ENCODE data around the gene POLR2E.

The POLR2E gene

DNA sequence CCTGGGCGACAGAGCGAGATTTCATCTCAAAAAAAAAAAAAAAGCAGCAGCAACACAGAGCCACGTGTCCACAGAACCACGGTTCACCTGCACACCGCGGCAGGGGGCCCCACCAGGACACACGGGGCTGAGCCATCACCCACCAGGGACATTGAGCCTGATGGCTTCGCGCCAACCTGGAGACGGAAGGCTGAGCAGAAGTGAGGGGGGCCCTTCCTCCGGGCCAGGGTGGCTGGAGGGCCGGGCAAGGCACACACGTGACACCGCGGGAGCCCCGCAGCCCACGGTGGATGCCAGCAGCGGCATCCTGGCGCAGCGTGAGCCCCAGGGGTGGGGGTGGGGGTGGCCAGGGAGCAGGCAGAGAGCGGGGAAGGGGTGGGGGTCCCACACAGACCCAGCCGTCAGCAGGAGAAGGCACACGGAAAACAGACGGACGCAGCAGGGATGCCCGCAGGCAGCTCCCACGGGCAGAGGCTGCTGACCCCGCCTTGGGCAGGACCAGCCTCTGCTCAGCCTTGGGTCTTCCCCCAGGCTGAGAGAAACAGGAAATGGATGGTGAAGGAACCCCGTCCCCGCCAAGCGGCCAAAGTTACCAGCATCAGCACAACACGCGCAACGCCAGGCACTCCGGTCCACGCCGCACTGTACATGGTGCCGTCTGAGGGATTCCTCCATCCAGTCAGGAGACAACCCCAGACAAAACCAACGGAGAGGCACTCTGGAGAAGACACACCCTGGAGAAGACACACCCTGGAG, 45.3 kb upstream of the POLR2E start:
- Histone ChIP-seq H2AFZ (ENCODE audit: low read length) (no peak overlapping the region), H3K4me3 (ENCODE audit: low read length in 2 of 2) (no peak overlapping the region), H4K91ac (ENCODE audit: low read depth, low read length, poor library complexity) (no peak overlapping the region), H2AK5ac (ENCODE audit: low read depth, low read length) (no peak overlapping the region), H3K36me3 (replicated peaks in 1 of 2; ENCODE audit: control insufficient read depth in 2 of 2, insufficient read depth in 2 of 2, low read length in 2 of 2) (peaks cover 11 to 15% of the 10 kb centered on the region in 2 donors), H3K9ac (ENCODE audit: low read depth, low read length, poor library complexity) (peak overlapping the region; percentile 44), H3K4ac (ENCODE audit: low read length) (no peak overlapping the region), H2BK5ac (ENCODE audit: low read length) (no peak overlapping the region), H3K18ac (ENCODE audit: low read length) (no peak overlapping the region), H3K9me3 (replicated peaks in 1 of 2; ENCODE audit: control insufficient read depth in 2 of 2, insufficient read depth in 1 of 2, low read depth in 1 of 2, low read length in 2 of 2) (peaks cover 2% of the 10 kb centered on the region in 2 donors), H2BK12ac (ENCODE audit: low read length) (no peak overlapping the region), H3K4me1 (ENCODE audit: control insufficient read depth in 2 of 2, insufficient read depth in 1 of 2, low read depth in 1 of 2, low read length in 2 of 2) (no peaks in the 10 kb centered on the region), H4K8ac (ENCODE audit: low read depth, low read length) (no peak overlapping the region), H3K23ac (ENCODE audit: low read depth, low read length, poor library complexity) (no peak overlapping the region), H2BK15ac (ENCODE audit: low read length) (no peak overlapping the region), H3K79me1 (ENCODE audit: low read depth, low read length) (peaks cover 7% of the 10 kb centered on the region), H3K4me2 (ENCODE audit: insufficient read depth, low read length, poor library complexity, severe bottlenecking) (no peak overlapping the region), H3K27me3 (ENCODE audit: control insufficient read depth in 3 of 3, insufficient read depth in 3 of 3, low read depth in 1 of 3, low read length in 3 of 3) (no peaks in the 10 kb centered on the region), H3K27ac (replicated peaks; ENCODE audit: low read length) (no peak overlapping the region), H3K14ac (ENCODE audit: low read length) (no peak overlapping the region), H2BK120ac (ENCODE audit: low read depth, low read length) (no peak overlapping the region)
- no peak for DNase-seq (ENCODE audit: low spot score)
- WGBS, 2 donors (ENCODE audit: extremely low coverage in 2 of 2, insufficient read length in 2 of 2, insufficient replicate concordance in 1 of 2) = no CpG with 5 or more reads among the region's 39 CpGs

DNA sequence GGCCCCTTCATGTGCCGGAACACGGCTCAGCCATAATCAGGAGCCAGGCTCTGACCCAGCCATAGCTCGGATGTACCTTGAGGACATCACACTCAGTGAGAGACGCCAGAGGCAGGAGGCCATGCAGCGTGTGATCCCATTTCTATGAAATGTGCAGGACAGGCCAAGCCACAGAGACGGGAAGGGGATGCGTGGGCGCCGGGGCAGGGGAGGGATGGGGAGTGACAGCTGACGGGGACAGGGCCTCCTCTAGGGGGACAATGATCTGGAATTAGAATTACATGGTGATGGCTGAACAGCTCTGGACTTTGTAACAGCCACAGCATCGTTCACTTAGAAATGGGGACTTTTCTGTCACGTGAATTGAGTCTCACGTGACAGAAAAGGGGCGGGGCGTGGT, 44.0 kb upstream of the POLR2E start:
- Histone ChIP-seq H3K18ac (ENCODE audit: low read length) (no peak overlapping the region), H2BK12ac (ENCODE audit: low read length) (no peak overlapping the region), H2BK120ac (ENCODE audit: low read depth, low read length) (no peak overlapping the region), H3K14ac (ENCODE audit: low read length) (no peak overlapping the region), H3K9ac (ENCODE audit: low read depth, low read length, poor library complexity) (peak overlapping the region; percentile 50), H4K8ac (ENCODE audit: low read depth, low read length) (no peak overlapping the region), H3K36me3 (replicated peaks in 1 of 2; ENCODE audit: control insufficient read depth in 2 of 2, insufficient read depth in 2 of 2, low read length in 2 of 2) (peaks cover 11 to 17% of the 10 kb centered on the region in 2 donors), H2BK5ac (ENCODE audit: low read length) (no peak overlapping the region), H2AK5ac (ENCODE audit: low read depth, low read length) (no peak overlapping the region), H3K4me3 (ENCODE audit: low read length in 2 of 2) (no peak overlapping the region), H3K79me1 (ENCODE audit: low read depth, low read length) (peaks cover 9% of the 10 kb centered on the region), H2AFZ (ENCODE audit: low read length) (no peak overlapping the region), H4K91ac (ENCODE audit: low read depth, low read length, poor library complexity) (no peak overlapping the region), H3K4me2 (ENCODE audit: insufficient read depth, low read length, poor library complexity, severe bottlenecking) (no peak overlapping the region), H3K27me3 (ENCODE audit: control insufficient read depth in 3 of 3, insufficient read depth in 3 of 3, low read depth in 1 of 3, low read length in 3 of 3) (no peaks in the 10 kb centered on the region), H3K9me3 (replicated peaks in 1 of 2; ENCODE audit: control insufficient read depth in 2 of 2, insufficient read depth in 1 of 2, low read depth in 1 of 2, low read length in 2 of 2) (peaks cover 2% of the 10 kb centered on the region in 2 donors), H3K4ac (ENCODE audit: low read length) (no peak overlapping the region), H2BK15ac (ENCODE audit: low read length) (no peak overlapping the region), H3K23ac (ENCODE audit: low read depth, low read length, poor library complexity) (peak overlapping the region; percentile 17), H3K27ac (replicated peaks; ENCODE audit: low read length) (no peak overlapping the region), H3K4me1 (ENCODE audit: control insufficient read depth in 2 of 2, insufficient read depth in 1 of 2, low read depth in 1 of 2, low read length in 2 of 2) (no peaks in the 10 kb centered on the region)
- WGBS, 2 donors (ENCODE audit: extremely low coverage in 2 of 2, insufficient read length in 2 of 2, insufficient replicate concordance in 1 of 2) = no CpG with 5 or more reads among the region's 15 CpGs
- no peak for DNase-seq (ENCODE audit: low spot score)

DNA sequence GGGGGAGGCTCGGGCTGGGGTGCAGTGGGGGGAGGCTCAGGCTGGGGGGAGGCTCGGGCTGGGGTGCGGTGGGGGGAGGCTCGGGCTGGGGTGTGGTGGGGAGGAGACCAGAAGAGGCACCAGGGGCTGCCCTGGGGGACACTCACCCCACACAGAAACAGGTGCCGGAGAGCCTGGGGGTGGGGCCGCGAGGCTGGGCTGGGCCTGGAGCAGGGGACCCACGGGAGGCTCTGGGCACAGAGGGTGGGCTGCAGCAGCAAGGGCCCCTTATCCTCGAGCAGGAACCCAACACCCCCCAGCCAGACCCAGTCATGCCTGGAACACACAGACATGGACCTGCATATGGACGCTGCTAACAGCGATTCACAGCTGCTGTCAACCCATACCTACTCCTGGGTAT, 42.9 kb upstream of the POLR2E start:
- no peak overlapping the region for H2BK120ac ChIP-seq (ENCODE audit: low read depth, low read length)
- H3K27ac ChIP-seq (replicated peaks; ENCODE audit: low read length) = no peak overlapping the region
- no peak overlapping the region for H3K4ac ChIP-seq (ENCODE audit: low read length)
- no peak for DNase-seq (ENCODE audit: low spot score)
- H3K36me3 ChIP-seq (replicated peaks in 1 of 2; ENCODE audit: control insufficient read depth in 2 of 2, insufficient read depth in 2 of 2, low read length in 2 of 2) = peaks cover 6 to 12% of the 10 kb centered on the region in 2 donors
- H4K91ac ChIP-seq (ENCODE audit: low read depth, low read length, poor library complexity) = no peak overlapping the region
- H2BK5ac ChIP-seq (ENCODE audit: low read length) = no peak overlapping the region
- H3K14ac ChIP-seq (ENCODE audit: low read length) = no peak overlapping the region
- H2BK12ac ChIP-seq (ENCODE audit: low read length) = no peak overlapping the region
- no peak overlapping the region for H2BK15ac ChIP-seq (ENCODE audit: low read length)
- no peaks in the 10 kb centered on the region for H3K27me3 ChIP-seq (ENCODE audit: control insufficient read depth in 3 of 3, insufficient read depth in 3 of 3, low read depth in 1 of 3, low read length in 3 of 3)
- H3K9ac ChIP-seq (ENCODE audit: low read depth, low read length, poor library complexity) = no peak overlapping the region
- no peak overlapping the region for H2AFZ ChIP-seq (ENCODE audit: low read length)
- H3K18ac ChIP-seq (ENCODE audit: low read length) = no peak overlapping the region
- H3K23ac ChIP-seq (ENCODE audit: low read depth, low read length, poor library complexity) = peak overlapping the region; percentile 17
- no peak overlapping the region for H2AK5ac ChIP-seq (ENCODE audit: low read depth, low read length)
- no CpG with 5 or more reads among the region's 11 CpGs for WGBS, 2 donors (ENCODE audit: extremely low coverage in 2 of 2, insufficient read length in 2 of 2, insufficient replicate concordance in 1 of 2)
- H3K4me2 ChIP-seq (ENCODE audit: insufficient read depth, low read length, poor library complexity, severe bottlenecking) = no peak overlapping the region
- H3K4me1 ChIP-seq (ENCODE audit: control insufficient read depth in 2 of 2, insufficient read depth in 1 of 2, low read depth in 1 of 2, low read length in 2 of 2) = no peaks in the 10 kb centered on the region
- peaks cover 12% of the 10 kb centered on the region for H3K79me1 ChIP-seq (ENCODE audit: low read depth, low read length)
- no peak overlapping the region for H3K4me3 ChIP-seq (ENCODE audit: low read length in 2 of 2)
- H4K8ac ChIP-seq (ENCODE audit: low read depth, low read length) = no peak overlapping the region
- peaks cover 2% of the 10 kb centered on the region in 2 donors for H3K9me3 ChIP-seq (replicated peaks in 1 of 2; ENCODE audit: control insufficient read depth in 2 of 2, insufficient read depth in 1 of 2, low read depth in 1 of 2, low read length in 2 of 2)

DNA sequence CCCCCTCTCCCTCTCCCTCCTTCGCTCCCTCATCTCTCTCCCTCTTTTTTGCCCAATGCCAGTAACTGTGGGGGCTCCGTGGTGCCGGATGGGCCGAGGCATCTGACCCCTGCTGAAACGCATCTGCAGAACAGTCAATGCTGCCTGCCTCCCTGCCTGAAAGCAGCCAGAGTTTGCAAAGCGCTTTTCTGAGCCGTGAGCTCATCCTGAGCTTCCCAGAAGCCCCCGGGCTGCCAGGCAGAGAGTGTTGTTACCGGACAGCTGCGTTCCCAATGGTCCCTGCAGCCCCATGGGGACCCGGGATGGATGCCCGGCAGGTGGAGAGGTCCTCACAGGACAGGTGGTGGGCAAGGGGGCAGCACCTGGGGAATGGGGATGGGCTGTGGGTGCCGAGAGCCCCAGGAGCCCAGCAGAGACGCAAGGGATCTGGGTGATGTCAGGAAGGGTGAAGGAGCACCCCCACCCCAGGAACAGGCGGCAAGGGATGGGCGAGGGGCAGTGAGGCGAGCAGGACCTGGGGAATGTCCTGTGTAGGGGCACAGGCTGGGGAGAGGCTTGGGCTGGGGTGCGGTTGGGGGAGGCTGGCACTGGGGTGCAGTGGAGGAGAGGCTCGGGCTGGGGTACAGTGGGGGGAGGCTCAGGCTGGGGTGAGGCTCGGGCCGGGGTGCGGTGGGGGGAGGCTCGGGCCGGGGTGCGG, 41.6 kb upstream of the POLR2E start:
- no peak overlapping the region for H3K27ac ChIP-seq (replicated peaks; ENCODE audit: low read length)
- H3K9me3 ChIP-seq (replicated peaks in 1 of 2; ENCODE audit: control insufficient read depth in 2 of 2, insufficient read depth in 1 of 2, low read depth in 1 of 2, low read length in 2 of 2) = no peaks in the 10 kb centered on the region
- H3K14ac ChIP-seq (ENCODE audit: low read length) = no peak overlapping the region
- no peak overlapping the region for H2BK15ac ChIP-seq (ENCODE audit: low read length)
- no peak overlapping the region for H4K91ac ChIP-seq (ENCODE audit: low read depth, low read length, poor library complexity)
- no peaks in the 10 kb centered on the region for H3K27me3 ChIP-seq (ENCODE audit: control insufficient read depth in 3 of 3, insufficient read depth in 3 of 3, low read depth in 1 of 3, low read length in 3 of 3)
- peaks cover 0 to 8% of the 10 kb centered on the region in 2 donors for H3K36me3 ChIP-seq (replicated peaks in 1 of 2; ENCODE audit: control insufficient read depth in 2 of 2, insufficient read depth in 2 of 2, low read length in 2 of 2)
- H3K9ac ChIP-seq (ENCODE audit: low read depth, low read length, poor library complexity) = no peak overlapping the region
- WGBS, 2 donors (ENCODE audit: extremely low coverage in 2 of 2, insufficient read length in 2 of 2, insufficient replicate concordance in 1 of 2) = no CpG with 5 or more reads among the region's 25 CpGs
- H2AFZ ChIP-seq (ENCODE audit: low read length) = no peak overlapping the region
- H2BK12ac ChIP-seq (ENCODE audit: low read length) = no peak overlapping the region
- peaks cover 9% of the 10 kb centered on the region for H3K79me1 ChIP-seq (ENCODE audit: low read depth, low read length)
- no peak overlapping the region for H3K18ac ChIP-seq (ENCODE audit: low read length)
- H2BK5ac ChIP-seq (ENCODE audit: low read length) = no peak overlapping the region
- H2BK120ac ChIP-seq (ENCODE audit: low read depth, low read length) = no peak overlapping the region
- no peak overlapping the region for H3K4me3 ChIP-seq (ENCODE audit: low read length in 2 of 2)
- H4K8ac ChIP-seq (ENCODE audit: low read depth, low read length) = no peak overlapping the region
- H3K4me1 ChIP-seq (ENCODE audit: control insufficient read depth in 2 of 2, insufficient read depth in 1 of 2, low read depth in 1 of 2, low read length in 2 of 2) = peaks cover 8 to 13% of the 10 kb centered on the region in 2 donors
- H3K4ac ChIP-seq (ENCODE audit: low read length) = no peak overlapping the region
- no peak for DNase-seq (ENCODE audit: low spot score)
- H3K4me2 ChIP-seq (ENCODE audit: insufficient read depth, low read length, poor library complexity, severe bottlenecking) = no peak overlapping the region
- peak overlapping the region; percentile 15 for H2AK5ac ChIP-seq (ENCODE audit: low read depth, low read length)
- H3K23ac ChIP-seq (ENCODE audit: low read depth, low read length, poor library complexity) = peak overlapping the region; percentile 43
